Testis (tissue), 2 donors: Measurements from ENCODE around the gene ZNF235.
"Not testable (repeated sequence)": the region's sequence is repeated elsewhere in the genome, so short reads cannot be mapped to it uniquely, and the experiment has no call there.

Source experiments
- CTCF ChIP-seq, 3 experiments: fragments of 450-650 bp in 2 of 3; fragments of 200-600 bp in 1 of 3; sonication (generic) in 1 of 3; IDR thresholded peaks; one replicate each; pipeline ENCODE4 v1.5.1; 2016 to 2019; ENCODE audit warnings: antibody characterized with exemption in 3 of 3, mild to moderate bottlenecking in 2 of 3, moderate library complexity in 1 of 3
- POLR2A ChIP-seq: fragments of 450-650 bp; IDR thresholded peaks from one replicate; pipeline ENCODE4 v1.6.1; 2017; ENCODE audit warnings: antibody characterized with exemption, mild to moderate bottlenecking, moderate library complexity

GRCh38 chr19:44334639-44335038 lies 29.8 kb upstream of the ZNF235 start:
- not testable (repeated sequence) for TF ChIP-seq POLR2A; CTCF (IDR thresholded peaks at IDR 0.05)
